HepG2 (cell line): ENCODE measurements around the gene LRRC27. TPM values are rescaled to one million over a fixed set of nuclear protein-coding genes. Genes with fewer than 3 reads are reported as not detected.
A peak's percentile ranks its signal among the peaks of the same experiment; 100 is the strongest.

ENCODE experiments used
- BCL3 ChIP-seq: sonication (generic); formaldehyde crosslinking; IDR thresholded peaks from 2 replicates; pipeline ENCODE4 v1.5.1; 2020; ENCODE audit warnings: mild to moderate bottlenecking, missing genetic modification reagents, moderate library complexity
- FLYWCH1 ChIP-seq: sonication (generic); formaldehyde crosslinking; IDR thresholded peaks from 2 replicates; pipeline ENCODE4 v1.8.1; 2023; ENCODE audit warnings: mild to moderate bottlenecking, missing genetic modification reagents
- FOXO4 ChIP-seq: sonication (generic); formaldehyde crosslinking; conservative IDR thresholded peaks from 2 replicates; pipeline ENCODE4 v1.8.1; 2023; ENCODE audit warnings: missing genetic modification reagents
- HDAC2 ChIP-seq: sonication (generic); formaldehyde crosslinking; IDR thresholded peaks from 2 replicates; pipeline ENCODE4 v1.4.0; 2020; ENCODE audit warnings: missing genetic modification reagents
- MYNN ChIP-seq: sonication (generic); formaldehyde crosslinking; IDR thresholded peaks from 2 replicates; pipeline ENCODE4 v1.4.0; 2020; ENCODE audit warnings: mild to moderate bottlenecking, low read depth, missing genetic modification reagents
- PRMT3 ChIP-seq: sonication (generic); formaldehyde crosslinking; IDR thresholded peaks from 2 replicates; pipeline ENCODE4 v1.8.1; 2022; ENCODE audit warnings: low read depth, mild to moderate bottlenecking, moderate library complexity, missing genetic modification reagents, borderline replicate concordance
- REPIN1 ChIP-seq: sonication (generic); formaldehyde crosslinking; IDR thresholded peaks from 2 replicates; pipeline ENCODE4 v1.8.0; 2022; ENCODE audit warnings: missing genetic modification reagents, low read depth, mild to moderate bottlenecking, borderline replicate concordance
- SALL1 ChIP-seq: sonication (generic); formaldehyde crosslinking; IDR thresholded peaks from 2 replicates; pipeline ENCODE4 v1.8.0; 2022; ENCODE audit warnings: mild to moderate bottlenecking, missing genetic modification reagents
- SP140L ChIP-seq: sonication (generic); formaldehyde crosslinking; IDR thresholded peaks from 2 replicates; pipeline ENCODE4 v1.4.0; 2020; ENCODE audit warnings: missing genetic modification reagents, borderline replicate concordance
- ZBTB26 ChIP-seq: IDR thresholded peaks from 2 replicates; pipeline ENCODE4 v1.6.1; 2016; ENCODE audit warnings: missing compliant biosample characterization, missing genetic modification reagents, borderline replicate concordance
- ZFX ChIP-seq: sonication (generic); formaldehyde crosslinking; IDR thresholded peaks from 2 replicates; pipeline ENCODE4 v1.4.0; 2020; ENCODE audit warnings: mild to moderate bottlenecking, low read depth, missing genetic modification reagents, moderate library complexity
- ZMYM3 ChIP-seq: sonication (generic); formaldehyde crosslinking; IDR thresholded peaks from 2 replicates; pipeline ENCODE4 v1.5.1; 2020; ENCODE audit warnings: mild to moderate bottlenecking, missing genetic modification reagents
- ZNF510 ChIP-seq: sonication (generic); formaldehyde crosslinking; IDR thresholded peaks from 2 replicates; pipeline ENCODE4 v1.4.0; 2020; ENCODE audit warnings: low read depth, mild to moderate bottlenecking, missing genetic modification reagents
- ZNF546 ChIP-seq: sonication (generic); formaldehyde crosslinking; conservative IDR thresholded peaks from 2 replicates; pipeline ENCODE4 v1.8.1; 2023; ENCODE audit warnings: mild to moderate bottlenecking, missing genetic modification reagents
- ZNF558 ChIP-seq: sonication (generic); formaldehyde crosslinking; IDR thresholded peaks from 2 replicates; pipeline ENCODE4 v1.9.0; 2022; ENCODE audit warnings: mild to moderate bottlenecking, missing genetic modification reagents, borderline replicate concordance
- ZNF564 ChIP-seq: sonication (generic); formaldehyde crosslinking; IDR thresholded peaks from 2 replicates; pipeline ENCODE4 v1.8.1; 2023; ENCODE audit warnings: mild to moderate bottlenecking, missing genetic modification reagents
- polyA plus RNA-seq, 8 experiments: library from polyadenylated mRNA; depleted of rRNA in 3 of 8; stranded (reverse) in 7 of 8; unstranded in 1 of 8; fragments of >200 nt; fragmentation: Illumina TruSeq in 4 of 8; extraction: Trizol in 4 of 8; gene quantifications; 2 replicates each; pipeline versions ENCODE4 v1.2.1 to v1.2.3, GENCODE V29; 2011 to 2016; ENCODE audit warnings: low read depth in 4 of 8, missing spikeins in 1 of 8, mixed read lengths in 1 of 8; ENCODE audit not compliant: insufficient read depth in 1 of 8
- total RNA-seq, 5 experiments: library from RNA; depleted of rRNA; stranded (reverse); fragments of >200 nt; fragmentation: Illumina TruSeq; extraction: Trizol; gene quantifications; 2 replicates each; pipeline ENCODE4 v1.2.3, GENCODE V29; 2016; ENCODE audit warnings: low read depth in 1 of 5
- TF ChIP-seq, protein P1 (sequence below): sonication (generic); formaldehyde crosslinking; IDR thresholded peaks from 2 replicates; pipeline ENCODE4 v1.4.0; 2020; ENCODE audit warnings: missing genetic modification reagents, borderline replicate concordance
- TF ChIP-seq, protein P2 (sequence below): sonication (generic); formaldehyde crosslinking; IDR thresholded peaks from 2 replicates; pipeline ENCODE4 v1.4.0; 2020; ENCODE audit warnings: mild to moderate bottlenecking, missing genetic modification reagents

LRRC27 gene
- total and polyA plus RNA-seq, 2 of the 13 experiments (the other 11 are each of a cell fraction or from before 2014, with no cell fraction given), result 4.2 to 4.6 TPM

GRCh38 chr10:132388891-132389432 lies 57.0 kb downstream of the LRRC27 start (continued):
- TF ChIP-seq FLYWCH1 (CRISPR knock-in tag) (no peak), ZBTB26 (CRISPR knock-in tag) (no peak), BCL3 (CRISPR knock-in tag) (no peak), ZFX (peak; percentile 81), HDAC2 (CRISPR knock-in tag) (0 out of 2 replicates have a peak, but pooled peaks have one; percentile 2), REPIN1 (CRISPR knock-in tag) (0 out of 2 replicates have a peak, but pooled peaks have one; percentile 32), MYNN (CRISPR knock-in tag) (no peak), ZNF564 (CRISPR knock-in tag) (no peak), SALL1 (CRISPR knock-in tag) (no peak; the same call in none of the 2 replicates), ZMYM3 (CRISPR knock-in tag) (0 out of 2 replicates have a peak, but pooled peaks have one; percentile 15), FOXO4 (CRISPR knock-in tag) (no peak), PRMT3 (CRISPR knock-in tag) (no peak), ZNF546 (no peak), ZNF558 (no peak), ZNF510 (no peak), SP140L (CRISPR knock-in tag) (no peak)
- TF ChIP-seq, protein P1, sequence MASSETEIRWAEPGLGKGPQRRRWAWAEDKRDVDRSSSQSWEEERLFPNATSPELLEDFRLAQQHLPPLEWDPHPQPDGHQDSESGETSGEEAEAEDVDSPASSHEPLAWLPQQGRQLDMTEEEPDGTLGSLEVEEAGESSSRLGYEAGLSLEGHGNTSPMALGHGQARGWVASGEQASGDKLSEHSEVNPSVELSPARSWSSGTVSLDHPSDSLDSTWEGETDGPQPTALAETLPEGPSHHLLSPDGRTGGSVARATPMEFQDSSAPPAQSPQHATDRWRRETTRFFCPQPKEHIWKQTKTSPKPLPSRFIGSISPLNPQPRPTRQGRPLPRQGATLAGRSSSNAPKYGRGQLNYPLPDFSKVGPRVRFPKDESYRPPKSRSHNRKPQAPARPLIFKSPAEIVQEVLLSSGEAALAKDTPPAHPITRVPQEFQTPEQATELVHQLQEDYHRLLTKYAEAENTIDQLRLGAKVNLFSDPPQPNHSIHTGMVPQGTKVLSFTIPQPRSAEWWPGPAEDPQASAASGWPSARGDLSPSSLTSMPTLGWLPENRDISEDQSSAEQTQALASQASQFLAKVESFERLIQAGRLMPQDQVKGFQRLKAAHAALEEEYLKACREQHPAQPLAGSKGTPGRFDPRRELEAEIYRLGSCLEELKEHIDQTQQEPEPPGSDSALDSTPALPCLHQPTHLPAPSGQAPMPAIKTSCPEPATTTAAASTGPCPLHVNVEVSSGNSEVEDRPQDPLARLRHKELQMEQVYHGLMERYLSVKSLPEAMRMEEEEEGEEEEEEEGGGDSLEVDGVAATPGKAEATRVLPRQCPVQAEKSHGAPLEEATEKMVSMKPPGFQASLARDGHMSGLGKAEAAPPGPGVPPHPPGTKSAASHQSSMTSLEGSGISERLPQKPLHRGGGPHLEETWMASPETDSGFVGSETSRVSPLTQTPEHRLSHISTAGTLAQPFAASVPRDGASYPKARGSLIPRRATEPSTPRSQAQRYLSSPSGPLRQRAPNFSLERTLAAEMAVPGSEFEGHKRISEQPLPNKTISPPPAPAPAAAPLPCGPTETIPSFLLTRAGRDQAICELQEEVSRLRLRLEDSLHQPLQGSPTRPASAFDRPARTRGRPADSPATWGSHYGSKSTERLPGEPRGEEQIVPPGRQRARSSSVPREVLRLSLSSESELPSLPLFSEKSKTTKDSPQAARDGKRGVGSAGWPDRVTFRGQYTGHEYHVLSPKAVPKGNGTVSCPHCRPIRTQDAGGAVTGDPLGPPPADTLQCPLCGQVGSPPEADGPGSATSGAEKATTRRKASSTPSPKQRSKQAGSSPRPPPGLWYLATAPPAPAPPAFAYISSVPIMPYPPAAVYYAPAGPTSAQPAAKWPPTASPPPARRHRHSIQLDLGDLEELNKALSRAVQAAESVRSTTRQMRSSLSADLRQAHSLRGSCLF, result no peak
- TF ChIP-seq, protein P2, sequence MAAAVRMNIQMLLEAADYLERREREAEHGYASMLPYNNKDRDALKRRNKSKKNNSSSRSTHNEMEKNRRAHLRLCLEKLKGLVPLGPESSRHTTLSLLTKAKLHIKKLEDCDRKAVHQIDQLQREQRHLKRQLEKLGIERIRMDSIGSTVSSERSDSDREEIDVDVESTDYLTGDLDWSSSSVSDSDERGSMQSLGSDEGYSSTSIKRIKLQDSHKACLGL (CRISPR knock-in tag), result peak; percentile 34; the same call in 1 of the 2 replicates
